Smooth muscle cell (in vitro differentiated cells): ENCODE data around the gene P2RY12. TPM values are rescaled to one million over a fixed set of nuclear protein-coding genes. Genes with fewer than 3 reads are reported as not detected.

Source experiments
- DNase-seq: peaks from one replicate; lab custom pipeline; 2025; ENCODE audit not compliant: unreplicated experiment; lab: John Stamatoyannopoulos, UW
- H2AFZ ChIP-seq: fragments of 200-600 bp; sonication (generic); 2 replicates; pipeline ENCODE4 v1.6.0; 2016; ENCODE audit warnings: antibody characterized with exemption, low read depth, mild to moderate bottlenecking
- H3F3A ChIP-seq: fragments of 200-600 bp; sonication (generic); 2 replicates; pipeline ENCODE4 v1.6.0; 2017; ENCODE audit warnings: antibody characterized with exemption, low read depth
- H3K27ac ChIP-seq: fragments of 200-600 bp; sonication (generic); 2 replicates; pipeline ENCODE4 v1.5.1; 2016; ENCODE audit warnings: low read depth, mild to moderate bottlenecking
- H3K27me3 ChIP-seq: fragments of 200-600 bp; sonication (generic); 2 replicates; pipeline ENCODE4 v1.6.1; 2016; ENCODE audit warnings: low read depth, mild to moderate bottlenecking
- H3K36me3 ChIP-seq: fragments of 200-600 bp; sonication (generic); 2 replicates; pipeline ENCODE4 v1.5.1; 2016; ENCODE audit warnings: low read depth
- H3K4me1 ChIP-seq: fragments of 200-600 bp; sonication (generic); 2 replicates; pipeline ENCODE4 v1.5.1; 2016; ENCODE audit warnings: low read depth
- H3K4me2 ChIP-seq: fragments of 200-600 bp; sonication (generic); 2 replicates; pipeline ENCODE4 v1.6.0; 2016; ENCODE audit warnings: mild to moderate bottlenecking
- H3K4me3 ChIP-seq: fragments of 200-600 bp; sonication (generic); 2 replicates; pipeline ENCODE4 v1.5.1; 2016; ENCODE audit warnings: mild to moderate bottlenecking
- H3K79me2 ChIP-seq: fragments of 200-600 bp; sonication (generic); 2 replicates; pipeline ENCODE4 v1.6.0; 2016; ENCODE audit warnings: low read depth, mild to moderate bottlenecking
- H3K9ac ChIP-seq: fragments of 200-600 bp; sonication (generic); 2 replicates; pipeline ENCODE4 v1.6.0; 2016; ENCODE audit warnings: low read depth
- H3K9me3 ChIP-seq: fragments of 200-600 bp; sonication (generic); replicated peaks from 2 replicates; pipeline ENCODE4 v1.5.1; 2016; ENCODE audit warnings: low read depth
- H4K20me1 ChIP-seq: fragments of 200-600 bp; sonication (generic); 2 replicates; pipeline ENCODE4 v1.6.0; 2016; ENCODE audit warnings: low read depth
- CTCF ChIP-seq: fragments of 200-600 bp; sonication (generic); IDR thresholded peaks from 2 replicates; pipeline ENCODE4 v1.5.1; 2017; ENCODE audit warnings: borderline replicate concordance, mild to moderate bottlenecking, antibody characterized with exemption; ENCODE audit not compliant: insufficient read depth, poor library complexity, severe bottlenecking
- WGBS: methylation state at CpG from one replicate; pipeline ENCODE4 v1.1.7; 2016; ENCODE audit warnings: low lambda C conversion rate; 5-methylcytosine and 5-hydroxymethylcytosine counted together
- polyA plus RNA-seq: library from polyadenylated mRNA; unstranded; fragments of >200 nt; fragmentation: Nextera tagmentation; extraction: Ambion mirVana; gene quantifications from 2 replicates; pipeline ENCODE4 v1.2.1, GENCODE V29; 2016
- total RNA-seq: library from RNA; depleted of rRNA; stranded (reverse); fragments of >200 nt; gene quantifications from 2 replicates; pipeline ENCODE4 v1.2.3, GENCODE V29; 2014

The P2RY12 gene
- total and polyA plus RNA-seq, 2 experiments from 2014 or later, result not detected

- TF ChIP-seq CTCF, result no peak
- 78% methylated on average over 3 of the region's 3 CpGs for WGBS
- Histone ChIP-seq H3K27ac (no peak overlapping the region), H3F3A (peaks cover 6% of the 10 kb centered on the region), H3K9ac (no peak overlapping the region), H4K20me1 (no peaks in the 10 kb centered on the region), H2AFZ (no peak overlapping the region), H3K79me2 (no peaks in the 10 kb centered on the region), H3K4me1 (peaks cover 22% of the 10 kb centered on the region), H3K36me3 (no peaks in the 10 kb centered on the region), H3K4me2 (peak overlapping the region; percentile 27), H3K4me3 (no peak overlapping the region), H3K27me3 (no peaks in the 10 kb centered on the region), H3K9me3 (no peaks in the 10 kb centered on the region)
- DNase-seq, result no peak
Measured at GRCh38 chr3:151312972-151313371, 71.6 kb downstream of the P2RY12 start.

DNA sequence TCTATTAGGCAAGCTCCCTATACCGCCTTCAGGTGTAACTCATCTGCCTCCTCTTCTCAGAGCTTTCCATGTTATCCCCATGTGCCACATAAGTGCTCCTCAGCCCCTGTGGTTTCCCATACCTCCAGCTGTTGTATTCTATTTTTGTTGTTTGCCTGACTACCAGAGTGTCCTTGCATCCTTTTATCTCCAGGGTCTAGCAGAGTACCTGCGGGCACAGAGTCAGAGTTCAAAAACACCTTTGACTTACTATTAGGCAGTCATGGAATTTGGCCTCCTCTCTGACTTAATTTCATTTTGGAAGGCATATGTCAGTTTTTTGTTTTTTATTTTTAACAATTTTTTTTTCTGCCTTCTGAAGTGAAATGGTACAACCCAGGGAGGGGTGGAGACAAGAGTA lies 75.0 kb downstream of the P2RY12 start:
- Histone ChIP-seq H3K27ac (no peak overlapping the region), H3K27me3 (no peaks in the 10 kb centered on the region), H3K79me2 (no peaks in the 10 kb centered on the region), H3K4me2 (no peak overlapping the region), H2AFZ (no peak overlapping the region), H3K9ac (no peak overlapping the region), H3K9me3 (no peaks in the 10 kb centered on the region), H3K36me3 (no peaks in the 10 kb centered on the region), H3K4me1 (peaks cover 11% of the 10 kb centered on the region), H3K4me3 (no peak overlapping the region), H4K20me1 (no peaks in the 10 kb centered on the region), H3F3A (peaks cover under 1% of the 10 kb centered on the region)
- TF ChIP-seq CTCF, result no peak
- WGBS, result 93% methylated on average over 2 of the region's 2 CpGs
- DNase-seq, result no peak

DNA sequence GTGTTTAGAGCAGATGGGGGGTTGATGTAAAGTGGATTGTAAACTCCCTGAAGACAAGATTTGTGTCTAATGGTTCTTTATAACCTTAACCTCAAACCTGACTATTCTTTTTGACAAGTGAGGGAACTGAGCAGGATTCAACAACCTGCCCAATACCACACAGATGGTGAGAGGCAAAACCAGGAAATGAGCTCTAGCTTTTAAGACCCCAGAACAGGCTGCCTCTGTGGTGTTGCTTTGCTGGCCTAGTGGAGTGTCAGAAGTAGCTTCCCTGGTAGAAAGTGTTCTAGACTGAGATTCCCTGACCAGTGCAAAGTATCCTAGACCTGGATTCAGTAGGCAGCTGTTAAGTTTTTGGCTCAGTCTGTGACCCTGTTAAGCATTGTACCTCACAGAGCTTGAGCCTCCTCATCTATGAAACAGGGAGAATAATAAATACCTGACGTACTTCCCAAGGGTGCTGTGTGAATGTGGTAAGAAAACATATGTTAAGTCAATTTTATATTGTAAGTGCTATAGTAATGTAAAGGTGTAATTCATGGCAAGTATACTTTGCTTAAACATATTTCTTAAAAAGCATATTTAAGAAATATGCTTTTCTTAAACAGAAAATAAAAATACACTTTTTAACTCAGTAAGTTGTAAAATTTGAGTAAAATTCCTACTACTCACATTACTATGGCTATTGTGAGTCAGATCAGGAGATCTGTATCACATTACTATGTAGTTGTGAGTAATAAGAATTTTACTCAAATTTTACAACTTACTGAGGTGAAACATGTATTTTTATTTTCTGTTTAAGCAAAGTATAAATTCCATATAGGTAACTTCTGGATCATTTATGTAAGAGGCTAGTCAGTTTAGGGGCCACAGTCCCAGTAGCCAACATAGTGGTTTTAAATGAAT lies 76.7 kb downstream of the P2RY12 start:
- H3K4me3 ChIP-seq, result no peak overlapping the region
- H3K27ac ChIP-seq, result peak overlapping the region; percentile 79
- no peaks in the 10 kb centered on the region for H3K79me2 ChIP-seq
- H3K36me3 ChIP-seq, result no peaks in the 10 kb centered on the region
- no peaks in the 10 kb centered on the region for H3K9me3 ChIP-seq
- no peak overlapping the region for H3K9ac ChIP-seq
- no peak overlapping the region for H2AFZ ChIP-seq
- H3K4me2 ChIP-seq, result no peak overlapping the region
- WGBS, result 89% methylated on average over 1 of the region's 1 CpG
- no peaks in the 10 kb centered on the region for H4K20me1 ChIP-seq
- no peak for DNase-seq
- no peaks in the 10 kb centered on the region for H3F3A ChIP-seq
- no peak for TF ChIP-seq CTCF
- H3K4me1 ChIP-seq, result peaks cover 11% of the 10 kb centered on the region
- H3K27me3 ChIP-seq, result no peaks in the 10 kb centered on the region

GRCh38 chr3:151307131-151307530 lies 77.4 kb downstream of the P2RY12 start:
- H3K9me3 ChIP-seq, result no peaks in the 10 kb centered on the region
- no peak overlapping the region for H3K4me3 ChIP-seq
- TF ChIP-seq CTCF, result no peak
- no peak overlapping the region for H2AFZ ChIP-seq
- H4K20me1 ChIP-seq, result no peaks in the 10 kb centered on the region
- no peaks in the 10 kb centered on the region for H3F3A ChIP-seq
- no peaks in the 10 kb centered on the region for H3K27me3 ChIP-seq
- DNase-seq, result no peak
- H3K9ac ChIP-seq, result no peak overlapping the region
- H3K27ac ChIP-seq, result peak overlapping the region; percentile 79
- no peaks in the 10 kb centered on the region for H3K79me2 ChIP-seq
- peaks cover 11% of the 10 kb centered on the region for H3K4me1 ChIP-seq
- no peaks in the 10 kb centered on the region for H3K36me3 ChIP-seq
- no peak overlapping the region for H3K4me2 ChIP-seq
